PFSK-1 (cell line): ENCODE measurements around the gene PPP1R3C.

Source experiments
- FOXP2 ChIP-seq: optimal IDR thresholded peaks from 2 replicates; pipeline ENCODE3; 2011; ENCODE audit warnings: borderline replicate concordance, control low read depth, inconsistent platforms; ENCODE audit not compliant: insufficient read depth; ENCODE audit errors: extremely low read length, extremely low read depth
- POLR2AphosphoS5 ChIP-seq: IDR thresholded peaks from 2 replicates; pipeline ENCODE4 v1.6.1; 2012; ENCODE audit warnings: low read depth, mild to moderate bottlenecking, control low read depth, low read length, moderate library complexity
- SIN3A ChIP-seq: IDR thresholded peaks from 2 replicates; pipeline ENCODE4 v1.6.1; 2012; ENCODE audit warnings: mild to moderate bottlenecking, low read length, moderate library complexity, borderline replicate concordance; ENCODE audit not compliant: insufficient read depth
- TAF1 ChIP-seq: IDR thresholded peaks from 2 replicates; pipeline ENCODE4 v1.6.1; 2012; ENCODE audit warnings: low read length, control low read depth, borderline replicate concordance; ENCODE audit not compliant: insufficient read depth
- TF ChIP-seq, protein P1 (sequence below), 2 experiments: IDR thresholded peaks; 2 replicates each; pipeline versions ENCODE4 v1.6.1 to v1.8.0; 2011 to 2012; ENCODE audit warnings: low read depth in 2 of 2, low read length in 2 of 2, control low read depth in 1 of 2, inconsistent platforms in 1 of 2, mild to moderate bottlenecking in 1 of 2, moderate library complexity in 1 of 2; ENCODE audit not compliant: insufficient read depth in 1 of 2

PPP1R3C gene

DNA sequence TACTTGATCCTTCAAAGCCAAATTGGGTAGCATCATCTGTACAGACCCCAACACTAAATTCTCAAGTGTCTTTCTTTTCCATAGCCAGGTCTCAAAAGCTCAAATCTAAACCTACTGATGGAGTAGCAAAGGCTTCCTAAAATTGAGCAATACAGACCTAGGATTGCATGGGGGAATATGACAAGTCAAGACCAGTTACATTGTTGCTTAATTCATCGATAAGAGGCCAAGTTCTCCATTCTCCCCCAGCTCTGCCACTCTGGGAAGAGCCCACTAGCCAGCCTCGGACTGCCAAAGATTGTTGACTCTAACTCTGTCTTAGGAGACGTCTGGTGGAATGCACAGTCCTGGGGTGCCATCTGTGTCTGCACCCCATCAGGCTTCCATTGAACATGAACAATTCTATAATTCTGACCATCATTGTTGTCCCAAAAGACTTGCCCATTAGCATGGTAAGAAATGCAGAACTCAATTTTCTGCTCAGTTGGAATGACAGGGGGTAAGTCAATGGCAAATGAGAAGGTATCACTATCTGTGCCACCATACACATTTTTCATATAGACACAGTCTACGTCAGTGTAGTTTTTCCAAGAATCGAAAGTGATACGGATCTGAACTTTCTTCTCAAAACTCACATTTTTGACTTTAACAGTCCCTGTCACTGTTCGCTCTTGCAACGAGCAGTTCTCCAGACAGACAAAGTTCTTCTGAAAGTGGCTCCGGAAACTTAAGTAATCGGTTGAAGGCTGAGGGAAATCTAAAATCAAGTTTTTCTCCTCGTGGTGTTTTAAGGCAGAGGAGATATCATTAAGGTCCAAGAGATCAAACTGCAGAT lies 2.9 kb downstream of the PPP1R3C start:
- no peak for TF ChIP-seq TAF1
- TF ChIP-seq FOXP2 = no peak
- no peak for TF ChIP-seq POLR2AphosphoS5
- no peak for TF ChIP-seq SIN3A

DNA sequence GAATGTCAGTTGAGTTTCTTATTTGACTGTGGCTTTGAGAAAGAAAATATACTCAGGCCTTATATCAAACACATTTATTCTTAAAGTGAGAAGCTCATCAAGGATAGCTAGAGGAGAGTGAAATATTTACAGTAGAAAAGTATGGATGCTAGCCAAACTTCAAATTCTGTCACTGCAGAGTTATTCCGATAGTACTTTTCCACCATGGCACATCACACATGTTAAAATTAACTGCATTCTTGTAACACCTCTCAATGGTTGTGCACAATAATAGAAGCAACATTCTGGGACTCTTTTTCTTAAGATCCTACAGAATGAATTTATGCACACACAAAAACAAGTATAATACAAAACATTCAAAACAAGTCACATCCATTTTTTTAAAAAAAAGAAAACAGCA lies 4.5 kb downstream of the PPP1R3C start:
- no peak for TF ChIP-seq POLR2AphosphoS5
- TF ChIP-seq, protein P1, sequence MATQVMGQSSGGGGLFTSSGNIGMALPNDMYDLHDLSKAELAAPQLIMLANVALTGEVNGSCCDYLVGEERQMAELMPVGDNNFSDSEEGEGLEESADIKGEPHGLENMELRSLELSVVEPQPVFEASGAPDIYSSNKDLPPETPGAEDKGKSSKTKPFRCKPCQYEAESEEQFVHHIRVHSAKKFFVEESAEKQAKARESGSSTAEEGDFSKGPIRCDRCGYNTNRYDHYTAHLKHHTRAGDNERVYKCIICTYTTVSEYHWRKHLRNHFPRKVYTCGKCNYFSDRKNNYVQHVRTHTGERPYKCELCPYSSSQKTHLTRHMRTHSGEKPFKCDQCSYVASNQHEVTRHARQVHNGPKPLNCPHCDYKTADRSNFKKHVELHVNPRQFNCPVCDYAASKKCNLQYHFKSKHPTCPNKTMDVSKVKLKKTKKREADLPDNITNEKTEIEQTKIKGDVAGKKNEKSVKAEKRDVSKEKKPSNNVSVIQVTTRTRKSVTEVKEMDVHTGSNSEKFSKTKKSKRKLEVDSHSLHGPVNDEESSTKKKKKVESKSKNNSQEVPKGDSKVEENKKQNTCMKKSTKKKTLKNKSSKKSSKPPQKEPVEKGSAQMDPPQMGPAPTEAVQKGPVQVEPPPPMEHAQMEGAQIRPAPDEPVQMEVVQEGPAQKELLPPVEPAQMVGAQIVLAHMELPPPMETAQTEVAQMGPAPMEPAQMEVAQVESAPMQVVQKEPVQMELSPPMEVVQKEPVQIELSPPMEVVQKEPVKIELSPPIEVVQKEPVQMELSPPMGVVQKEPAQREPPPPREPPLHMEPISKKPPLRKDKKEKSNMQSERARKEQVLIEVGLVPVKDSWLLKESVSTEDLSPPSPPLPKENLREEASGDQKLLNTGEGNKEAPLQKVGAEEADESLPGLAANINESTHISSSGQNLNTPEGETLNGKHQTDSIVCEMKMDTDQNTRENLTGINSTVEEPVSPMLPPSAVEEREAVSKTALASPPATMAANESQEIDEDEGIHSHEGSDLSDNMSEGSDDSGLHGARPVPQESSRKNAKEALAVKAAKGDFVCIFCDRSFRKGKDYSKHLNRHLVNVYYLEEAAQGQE (IDR thresholded peaks at IDR 0.05; ENCODE audit: insufficient read depth in 1 of 2, low read depth in 2 of 2, low read length in 2 of 2) = no peak
- TF ChIP-seq SIN3A = no peak
- no peak for TF ChIP-seq TAF1
- TF ChIP-seq FOXP2 = no peak

DNA sequence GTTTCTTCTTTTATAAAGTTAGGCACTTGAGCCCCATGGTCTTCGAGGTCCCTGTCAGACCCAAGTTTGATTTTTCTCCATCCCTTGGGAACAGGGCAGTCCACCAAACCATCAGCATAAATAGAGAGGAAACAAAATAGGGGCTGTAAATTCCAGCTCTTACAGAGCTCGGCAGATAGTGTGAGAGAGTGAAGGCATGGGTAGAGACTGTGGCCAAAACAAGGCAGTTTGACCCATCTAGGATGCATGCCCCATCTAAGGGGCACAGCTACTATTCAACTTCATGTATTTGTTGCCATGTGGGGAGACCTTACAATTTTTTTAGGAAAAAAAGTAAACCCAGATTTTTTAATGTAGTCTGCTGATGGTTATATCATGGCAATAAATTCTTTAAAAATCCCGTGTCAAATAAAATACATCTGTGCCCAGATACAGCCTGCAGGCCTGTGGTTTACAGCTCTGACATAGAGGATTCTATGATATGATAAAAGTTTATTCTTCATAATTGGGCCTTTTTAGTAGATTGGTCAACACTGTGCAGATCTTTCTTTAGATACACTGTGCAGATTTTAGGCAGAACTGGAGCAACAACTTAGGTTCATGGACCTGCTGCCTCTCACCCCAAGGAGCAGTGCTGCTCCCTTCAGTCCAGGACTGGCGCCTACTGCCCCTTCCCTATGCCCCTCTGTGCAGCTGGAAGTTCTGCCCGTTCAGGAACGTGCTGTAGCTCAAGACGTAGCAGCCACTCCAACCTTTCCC lies 5.3 kb downstream of the PPP1R3C start:
- no peak for TF ChIP-seq SIN3A
- TF ChIP-seq FOXP2 = no peak
- no peak for TF ChIP-seq TAF1
- TF ChIP-seq POLR2AphosphoS5 = no peak
- TF ChIP-seq, protein P1 (IDR thresholded peaks at IDR 0.05; ENCODE audit: insufficient read depth in 1 of 2, low read depth in 2 of 2, low read length in 2 of 2) = no peak

DNA sequence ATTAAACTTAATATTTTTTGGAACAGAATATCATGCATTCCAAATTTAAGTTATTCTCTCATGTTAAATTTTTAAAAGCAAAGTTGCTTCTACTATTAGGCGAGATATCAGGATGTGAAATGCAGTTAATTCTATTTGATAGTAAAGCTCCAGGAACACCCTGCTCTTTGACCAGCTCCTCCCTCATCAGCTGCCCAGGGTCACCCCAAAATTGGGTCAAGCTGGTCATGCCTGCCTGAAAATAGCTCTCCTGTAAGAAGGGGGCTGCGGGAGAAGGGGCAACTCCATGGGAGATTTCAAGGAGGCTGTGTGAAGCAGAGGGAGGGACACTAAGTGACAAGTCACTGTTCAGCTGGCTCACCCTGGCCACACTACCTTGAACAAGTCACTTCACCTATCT lies 5.9 kb downstream of the PPP1R3C start:
- TF ChIP-seq, protein P1 (IDR thresholded peaks at IDR 0.05; ENCODE audit: insufficient read depth in 1 of 2, low read depth in 2 of 2, low read length in 2 of 2) = no peak
- no peak for TF ChIP-seq SIN3A
- no peak for TF ChIP-seq FOXP2
- TF ChIP-seq TAF1 = no peak
- TF ChIP-seq POLR2AphosphoS5 = no peak

DNA sequence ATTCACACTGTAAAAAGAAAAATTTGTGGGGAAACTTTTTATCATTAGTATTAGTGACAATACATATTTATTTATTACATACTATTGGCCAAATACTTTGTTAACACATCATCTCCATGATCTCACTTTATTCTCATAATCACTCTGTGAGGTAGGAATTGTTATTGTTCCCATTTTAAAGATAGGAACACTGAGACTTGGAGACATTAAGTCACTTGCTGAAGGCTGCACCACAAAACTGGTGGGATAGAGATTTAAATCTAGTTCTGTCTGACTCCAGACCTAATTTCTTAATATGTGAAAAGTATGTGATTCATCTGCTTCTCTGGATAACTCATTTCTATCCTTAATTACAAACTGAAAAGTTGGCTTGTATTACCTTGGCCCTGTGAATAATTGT lies 8.2 kb downstream of the PPP1R3C start:
- TF ChIP-seq, protein P1 (IDR thresholded peaks at IDR 0.05; ENCODE audit: insufficient read depth in 1 of 2, low read depth in 2 of 2, low read length in 2 of 2) = no peak
- no peak for TF ChIP-seq POLR2AphosphoS5
- no peak for TF ChIP-seq FOXP2
- no peak for TF ChIP-seq SIN3A
- no peak for TF ChIP-seq TAF1
